SK-N-SH (cell line): Measurements from ENCODE around the gene AKT2. TPM values are rescaled to one million over a fixed set of nuclear protein-coding genes. Genes with fewer than 3 reads are reported as not detected.

ENCODE experiments used
- CTCF ChIA-PET: fragments of 300-600, 350-600 bp; formaldehyde crosslinking; extraction: SDS; loops from one replicate; lab custom pipeline; 2021; lab: Yijun Ruan, JAX
- POLR2A ChIA-PET: fragments of 350-600 bp; sonication (Branson Sonifier 250); formaldehyde crosslinking; extraction: SDS; loops from one replicate; lab custom pipeline; 2020; ENCODE audit warnings: antibody characterized with exemption, inconsistent platforms; lab: Yijun Ruan, JAX
- DNase-seq: peaks from one replicate; pipeline ENCODE4 v3.0.0; 2012
- H2AFZ ChIP-seq: fragments of 200-600 bp; sonication (generic); 2 replicates; pipeline ENCODE4 v1.8.1; 2016; ENCODE audit warnings: antibody characterized with exemption, mild to moderate bottlenecking, low read depth
- H3F3A ChIP-seq: fragments of 200-600 bp; sonication (generic); replicated peaks from 2 replicates; pipeline ENCODE3; 2016; ENCODE audit warnings: antibody characterized with exemption, mild to moderate bottlenecking; ENCODE audit not compliant: insufficient read depth
- H3K27ac ChIP-seq, 2 experiments: fragments of 200-500 bp in 1 of 2; fragments of 200-600 bp in 1 of 2; sonication (Bioruptor generic) in 1 of 2; sonication (generic), shearing (Covaris generic) in 1 of 2; 2 replicates each; pipeline versions ENCODE4 v1.5.1 to v1.6.1; 2014 to 2016; ENCODE audit warnings: low read depth in 2 of 2, inconsistent platforms in 1 of 2, low read length in 1 of 2, mild to moderate bottlenecking in 1 of 2, mixed read lengths in 1 of 2
- H3K27me3 ChIP-seq: fragments of 200-600 bp; sonication (generic), shearing (Covaris generic); 2 replicates; pipeline ENCODE4 v1.6.1; 2016; ENCODE audit warnings: mixed run types; ENCODE audit not compliant: insufficient read depth
- H3K36me3 ChIP-seq, 2 experiments: fragments of 200-500 bp in 1 of 2; fragments of 200-600 bp in 1 of 2; sonication (Bioruptor generic) in 1 of 2; sonication (generic) in 1 of 2; replicated peaks in 1 of 2; 2 replicates each; pipeline versions ENCODE3 to v1.5.1; 2014 to 2016; ENCODE audit warnings: low read length in 1 of 2, mild to moderate bottlenecking in 1 of 2; ENCODE audit not compliant: insufficient read depth in 2 of 2, control insufficient read depth in 1 of 2
- H3K4me1 ChIP-seq, 2 experiments: fragments of 200-500 bp in 1 of 2; fragments of 200-600 bp in 1 of 2; sonication (Bioruptor generic) in 1 of 2; sonication (generic), shearing (Covaris generic) in 1 of 2; 2 replicates each; pipeline versions ENCODE4 v1.5.1 to v1.6.1; 2014 to 2016; ENCODE audit warnings: low read depth in 1 of 2, low read length in 1 of 2, mixed run types in 1 of 2; ENCODE audit not compliant: insufficient read depth in 2 of 2, control insufficient read depth in 1 of 2
- H3K4me2 ChIP-seq: fragments of 200-600 bp; sonication (generic), shearing (Covaris generic); 2 replicates; pipeline ENCODE4 v1.6.1; 2017; ENCODE audit warnings: mixed run types
- H3K4me3 ChIP-seq, 2 experiments: fragments of 200-500 bp in 1 of 2; fragments of 200-600 bp in 1 of 2; sonication (Bioruptor generic) in 1 of 2; sonication (generic), shearing (Covaris generic) in 1 of 2; 2 replicates each; pipeline versions ENCODE4 v1.5.1 to v1.8.1; 2014 to 2016; ENCODE audit warnings: low read depth in 2 of 2, inconsistent platforms in 1 of 2, low read length in 1 of 2, mild to moderate bottlenecking in 1 of 2, mixed read lengths in 1 of 2, moderate library complexity in 1 of 2
- H3K79me2 ChIP-seq: fragments of 200-600 bp; sonication (generic); 2 replicates; pipeline ENCODE4 v1.8.1; 2017; ENCODE audit warnings: mild to moderate bottlenecking; ENCODE audit not compliant: insufficient read depth
- H3K9ac ChIP-seq: fragments of 200-600 bp; sonication (generic); 2 replicates; pipeline ENCODE4 v1.6.1; 2017; ENCODE audit warnings: mixed run types
- H3K9me2 ChIP-seq: fragments of 200-600 bp; sonication (generic); 2 replicates; pipeline ENCODE4 v1.6.1; 2017; ENCODE audit warnings: mixed run types
- H3K9me3 ChIP-seq: fragments of 200-600 bp; sonication (generic); 2 replicates; pipeline ENCODE4 v1.6.1; 2017; ENCODE audit warnings: mixed run types, mild to moderate bottlenecking, moderate library complexity
- H4K20me1 ChIP-seq: fragments of 200-600 bp; sonication (generic); 2 replicates; pipeline ENCODE4 v1.6.1; 2017; ENCODE audit warnings: mild to moderate bottlenecking, mixed run types; ENCODE audit not compliant: insufficient read depth
- CHD2 ChIP-seq: fragments of 150-350 bp; IDR thresholded peaks from 2 replicates; pipeline ENCODE4 v1.6.1; 2018; ENCODE audit warnings: low read length; ENCODE audit not compliant: partially characterized antibody
- CTCF ChIP-seq: fragments of 200-600 bp; sonication (generic); IDR thresholded peaks from 2 replicates; pipeline ENCODE4 v1.6.1; 2017; ENCODE audit warnings: antibody characterized with exemption, mild to moderate bottlenecking, moderate library complexity
- FOSL2 ChIP-seq: IDR thresholded peaks from 2 replicates; pipeline ENCODE4 v1.4.0; 2012; ENCODE audit warnings: low read depth, mild to moderate bottlenecking, moderate library complexity, borderline replicate concordance
- GABPA ChIP-seq: IDR thresholded peaks from 2 replicates; pipeline ENCODE4 v1.4.0; 2012; ENCODE audit warnings: low read depth, mild to moderate bottlenecking
- JUND ChIP-seq: IDR thresholded peaks from 2 replicates; pipeline ENCODE4 v1.4.0; 2012
- MEF2A ChIP-seq: IDR thresholded peaks from 2 replicates; pipeline ENCODE4 v1.4.0; 2012; ENCODE audit warnings: low read depth, borderline replicate concordance
- MXI1 ChIP-seq: IDR thresholded peaks from 2 replicates; pipeline ENCODE4 v1.6.1; 2012; ENCODE audit warnings: mild to moderate bottlenecking, low read depth, low read length, improper control_type of control experiment
- NFIC ChIP-seq: IDR thresholded peaks from 2 replicates; pipeline ENCODE4 v1.4.0; 2012; ENCODE audit warnings: borderline replicate concordance
- NRF1 ChIP-seq: IDR thresholded peaks from 2 replicates; pipeline ENCODE4 v1.6.1; 2012; ENCODE audit warnings: low read depth, mild to moderate bottlenecking, low read length
- PBX3 ChIP-seq: IDR thresholded peaks from 2 replicates; pipeline ENCODE4; 2012
- RAD21 ChIP-seq: IDR thresholded peaks from 2 replicates; pipeline ENCODE4 v1.6.1; 2012; ENCODE audit warnings: mild to moderate bottlenecking, low read length
- SIN3A ChIP-seq: IDR thresholded peaks from 2 replicates; pipeline ENCODE4 v1.6.1; 2012; ENCODE audit warnings: low read depth, mild to moderate bottlenecking, low read length, moderate library complexity, borderline replicate concordance
- TAF1 ChIP-seq: IDR thresholded peaks from 2 replicates; pipeline ENCODE4 v1.6.1; 2012; ENCODE audit warnings: low read depth, mild to moderate bottlenecking, low read length, moderate library complexity, borderline replicate concordance
- TEAD4 ChIP-seq: IDR thresholded peaks from 2 replicates; pipeline ENCODE4 v1.4.0; 2012; ENCODE audit warnings: mild to moderate bottlenecking, borderline replicate concordance; ENCODE audit not compliant: insufficient read depth
- USF1 ChIP-seq: IDR thresholded peaks from 2 replicates; pipeline ENCODE4 v1.4.0; 2012; ENCODE audit warnings: low read depth, borderline replicate concordance
- USF2 ChIP-seq: fragments of 150-350 bp; IDR thresholded peaks from 2 replicates; pipeline ENCODE4 v1.6.1; 2017; ENCODE audit warnings: antibody characterized with exemption, low read length, low read depth, borderline replicate concordance
- WGBS: methylation state at CpG from one replicate; pipeline ENCODE4 v1.1.6; 2017; ENCODE audit warnings: low lambda C conversion rate; 5-methylcytosine and 5-hydroxymethylcytosine counted together
- polyA plus RNA-seq, 3 experiments: library from polyadenylated mRNA; depleted of rRNA; stranded (reverse); fragments of >200 nt; gene quantifications; 2 replicates each; pipeline ENCODE4 v1.2.3, GENCODE V29; 2012
- TF ChIP-seq, protein P1 (sequence below): IDR thresholded peaks from 2 replicates; pipeline ENCODE4 v1.4.0; 2012; ENCODE audit warnings: low read depth

The AKT2 gene
- polyA plus RNA-seq, 1 of the 3 experiments (the other 2 are of a cell fraction) = 99.8 TPM

GRCh38 chr19:40220674-40221073 is 64.5 kb downstream of the AKT2 start:
- no peaks in the 10 kb centered on the region for H3K9me2 ChIP-seq
- H4K20me1 ChIP-seq = no peaks in the 10 kb centered on the region
- H3K27me3 ChIP-seq = no peaks in the 10 kb centered on the region
- no peak for DNase-seq
- no peaks in the 10 kb centered on the region for H3K79me2 ChIP-seq
- ChIA-PET POLR2A (no interaction called here), CTCF (interaction anchor here (0.6 to 5.6 kb wide), 6 partner anchors 16 to 476 kb away, joined by 3 to 41 read pairs (median 3); no protein-coding TSS in a partner anchor)
- no peaks in the 10 kb centered on the region for H3K36me3 ChIP-seq
- no peak overlapping the region for H3K27ac ChIP-seq
- no peak overlapping the region for H3K9ac ChIP-seq
- H3K4me2 ChIP-seq = no peak overlapping the region
- WGBS = 93% methylated on average over 9 of the region's 9 CpGs
- H3K4me3 ChIP-seq = no peak overlapping the region
- TF ChIP-seq RAD21 (no peak), USF1 (no peak), CTCF (no peak), TAF1 (no peak), CHD2 (no peak), NRF1 (no peak), GABPA (no peak), JUND (no peak), NFIC (no peak), USF2 (no peak), SIN3A (no peak)
- TF ChIP-seq, protein P1, sequence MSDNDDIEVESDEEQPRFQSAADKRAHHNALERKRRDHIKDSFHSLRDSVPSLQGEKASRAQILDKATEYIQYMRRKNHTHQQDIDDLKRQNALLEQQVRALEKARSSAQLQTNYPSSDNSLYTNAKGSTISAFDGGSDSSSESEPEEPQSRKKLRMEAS = no peak
- no peak overlapping the region for H2AFZ ChIP-seq
- no peaks in the 10 kb centered on the region for H3K9me3 ChIP-seq
- H3F3A ChIP-seq = peaks cover 14% of the 10 kb centered on the region
- H3K4me1 ChIP-seq = no peaks in the 10 kb centered on the region; a peak in 2 of 4 replicates

GRCh38 chr19:40219721-40220276 is 65.3 kb downstream of the AKT2 start:
- Histone ChIP-seq H3K27me3 (no peaks in the 10 kb centered on the region), H3K4me1 (no peaks in the 10 kb centered on the region; a peak in 1 of 4 replicates), H3K9ac (no peak overlapping the region), H3F3A (peaks cover 14% of the 10 kb centered on the region), H3K27ac (peak overlapping the region in 1 of 2 experiments; percentile 61; a peak in 2 of 4 replicates), H4K20me1 (no peaks in the 10 kb centered on the region), H2AFZ (peak overlapping the region; percentile 84; the same call in 1 of the 2 replicates), H3K4me3 (peak overlapping the region in 1 of 2 experiments; percentile 45; a peak in 3 of 4 replicates), H3K9me3 (no peaks in the 10 kb centered on the region), H3K4me2 (peak overlapping the region; percentile 60), H3K79me2 (no peaks in the 10 kb centered on the region), H3K9me2 (no peaks in the 10 kb centered on the region), H3K36me3 (no peaks in the 10 kb centered on the region)
- ChIA-PET POLR2A (no interaction called here), CTCF (interaction anchor here (0.8 to 5.6 kb wide), 3 partner anchors 52 to 375 kb away, joined by 3 to 41 read pairs (median 8); no protein-coding TSS in a partner anchor)
- no peak for DNase-seq
- 9% methylated on average over 8 of the region's 8 CpGs for WGBS
- TF ChIP-seq CHD2 = no peak
- no peak for TF ChIP-seq CTCF
- TF ChIP-seq MXI1 = no peak
- peak; percentile 75; the same call in 1 of the 2 replicates for TF ChIP-seq MEF2A
- peak; percentile 48; the same call in 1 of the 2 replicates for TF ChIP-seq FOSL2
- TF ChIP-seq PBX3 = no peak
- no peak for TF ChIP-seq TEAD4
- no peak for TF ChIP-seq NRF1
- no peak for TF ChIP-seq RAD21
- TF ChIP-seq USF2 = no peak
- peak; percentile 72; the same call in 1 of the 2 replicates for TF ChIP-seq NFIC
